A549 (cell line): ENCODE data around the gene TMEM247.
A peak's percentile ranks its signal among the peaks of the same experiment; 100 is the strongest.

Source experiments
- EP300 ChIP-seq, 2 experiments: fragments of >200 bp; sonication (Bioruptor Twin); formaldehyde crosslinking; IDR thresholded peaks; 2 replicates in 1 of 2; 3 replicates in 1 of 2; pipeline ENCODE4 v1.6.1; 2016 to 2017
- JUN ChIP-seq, 2 experiments: fragments of >200 bp; sonication (Bioruptor Twin); formaldehyde crosslinking; IDR thresholded peaks; 2 replicates in 1 of 2; 3 replicates in 1 of 2; pipeline ENCODE4 v1.6.1; 2016 to 2017
- MAX ChIP-seq: IDR thresholded peaks from 2 replicates; pipeline ENCODE4 v1.6.1; 2012
- TF ChIP-seq, protein P1 (sequence below): fragments of >200 bp; sonication (Bioruptor Twin); formaldehyde crosslinking; IDR thresholded peaks from 3 replicates; pipeline ENCODE4 v1.5.1; 2016

DNA sequence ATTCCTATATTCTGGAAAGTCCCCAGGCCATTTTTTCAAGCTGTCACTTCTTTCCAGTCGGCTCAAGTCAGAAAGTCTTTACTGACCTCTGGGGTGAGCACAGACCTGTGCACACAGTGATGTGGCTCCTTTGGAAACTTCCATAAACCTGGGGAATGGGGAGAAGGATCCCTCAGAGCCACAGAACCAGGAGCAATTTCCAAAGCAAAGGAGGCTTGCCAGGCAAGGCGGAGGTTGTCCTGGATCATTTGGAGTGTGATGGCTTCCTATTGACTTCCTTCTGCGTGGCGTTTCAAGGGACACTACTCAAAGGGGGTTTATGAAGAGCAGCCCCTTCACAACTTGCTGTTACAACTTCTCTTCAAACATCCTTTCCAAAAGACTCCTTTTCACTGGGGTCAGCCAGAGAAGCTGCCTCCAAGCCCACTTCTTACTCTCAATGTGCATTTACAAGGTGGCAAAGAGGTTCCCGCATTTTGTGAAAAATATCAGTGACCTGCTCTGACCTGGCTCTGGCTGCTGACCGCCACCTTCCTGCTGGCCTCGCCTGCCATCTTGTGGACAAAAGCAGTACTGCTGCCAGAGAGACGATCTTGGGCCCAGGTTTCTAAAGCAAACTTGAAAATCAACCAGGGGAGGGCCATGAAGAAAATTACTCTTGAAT, 18.2 kb upstream of the TMEM247 start:
- TF ChIP-seq, protein P1, sequence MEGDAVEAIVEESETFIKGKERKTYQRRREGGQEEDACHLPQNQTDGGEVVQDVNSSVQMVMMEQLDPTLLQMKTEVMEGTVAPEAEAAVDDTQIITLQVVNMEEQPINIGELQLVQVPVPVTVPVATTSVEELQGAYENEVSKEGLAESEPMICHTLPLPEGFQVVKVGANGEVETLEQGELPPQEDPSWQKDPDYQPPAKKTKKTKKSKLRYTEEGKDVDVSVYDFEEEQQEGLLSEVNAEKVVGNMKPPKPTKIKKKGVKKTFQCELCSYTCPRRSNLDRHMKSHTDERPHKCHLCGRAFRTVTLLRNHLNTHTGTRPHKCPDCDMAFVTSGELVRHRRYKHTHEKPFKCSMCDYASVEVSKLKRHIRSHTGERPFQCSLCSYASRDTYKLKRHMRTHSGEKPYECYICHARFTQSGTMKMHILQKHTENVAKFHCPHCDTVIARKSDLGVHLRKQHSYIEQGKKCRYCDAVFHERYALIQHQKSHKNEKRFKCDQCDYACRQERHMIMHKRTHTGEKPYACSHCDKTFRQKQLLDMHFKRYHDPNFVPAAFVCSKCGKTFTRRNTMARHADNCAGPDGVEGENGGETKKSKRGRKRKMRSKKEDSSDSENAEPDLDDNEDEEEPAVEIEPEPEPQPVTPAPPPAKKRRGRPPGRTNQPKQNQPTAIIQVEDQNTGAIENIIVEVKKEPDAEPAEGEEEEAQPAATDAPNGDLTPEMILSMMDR, result peak; percentile 98
- TF ChIP-seq JUN (IDR thresholded peaks at IDR 0.05), result no peak
- TF ChIP-seq EP300 (IDR thresholded peaks at IDR 0.05), result no peak
- TF ChIP-seq MAX, result no peak
